ENCODE measurements around the gene HAT1. TPM values are rescaled to one million over a fixed set of nuclear protein-coding genes. Genes with fewer than 3 reads are reported as not detected.

Gene HAT1
- total RNA-seq, 1 donor = 31.1 TPM

DNA sequence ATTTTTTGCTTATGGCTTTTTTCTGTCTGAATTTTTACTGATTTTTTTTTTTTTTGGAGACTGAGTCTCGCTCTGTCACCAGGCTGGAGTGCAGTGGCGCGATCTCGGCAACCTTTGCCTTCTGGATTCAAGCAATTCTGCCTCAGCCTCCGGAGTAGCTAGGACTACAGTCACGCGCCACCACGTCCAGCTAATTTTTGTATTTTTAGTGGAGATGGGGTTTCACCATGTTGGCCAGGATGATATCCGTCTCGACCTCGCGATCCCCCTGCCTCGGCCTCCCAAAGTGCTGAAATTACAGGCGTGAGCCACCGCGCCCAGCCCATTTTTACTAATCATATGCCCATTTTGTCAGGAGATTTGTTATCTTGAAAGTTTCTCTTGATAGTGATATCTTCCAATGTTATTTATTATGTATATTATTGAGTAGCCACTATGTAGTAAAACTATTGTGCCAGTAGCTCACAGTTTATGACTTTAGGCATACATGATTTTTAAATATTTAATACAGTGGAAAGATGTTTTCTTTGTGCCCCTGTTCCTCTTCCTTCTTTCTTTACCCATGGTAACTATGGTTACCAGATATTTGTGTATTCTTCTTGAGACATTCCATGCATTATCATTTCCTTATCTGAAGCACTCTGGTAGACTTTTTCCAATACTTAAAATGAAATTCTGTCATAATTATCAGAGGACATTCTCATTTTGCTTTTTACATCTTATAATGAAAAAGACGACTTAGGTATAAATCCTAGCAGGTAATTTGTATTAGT, 2.1 kb downstream of the HAT1 start:
- Histone ChIP-seq H3K27me3 (ENCODE audit: insufficient read depth, low read length) (no peaks in the 10 kb centered on the region), H3K4me1 (ENCODE audit: insufficient read depth, low read length) (peaks cover 13% of the 10 kb centered on the region), H3K27ac (ENCODE audit: low read depth, low read length) (peak overlapping the region; percentile 88), H2AFZ (ENCODE audit: low read length) (no peak overlapping the region), H3K9me3 (ENCODE audit: low read depth, low read length) (no peaks in the 10 kb centered on the region), H3K79me2 (ENCODE audit: insufficient read depth, low read length) (peaks cover 60% of the 10 kb centered on the region), H3K36me3 (ENCODE audit: insufficient read depth, low read length) (peaks cover 6% of the 10 kb centered on the region), H3K4me2 (ENCODE audit: insufficient read depth, low read length) (peak overlapping the region; percentile 76), H3K4me3 (ENCODE audit: insufficient read depth, low read length) (no peak overlapping the region), H4K20me1 (ENCODE audit: insufficient read depth, low read length) (no peaks in the 10 kb centered on the region)
- no peak for DNase-seq (ENCODE audit: insufficient read length, low spot score, missing footprints)
- no peak for TF ChIP-seq CTCF (IDR thresholded peaks at IDR 0.05; ENCODE audit: extremely low read depth, low read depth, low read length)

GRCh38 chr2:171930385-171930784, 8.1 kb downstream of the HAT1 start:
- peaks cover 6% of the 10 kb centered on the region for H3K36me3 ChIP-seq (ENCODE audit: insufficient read depth, low read length)
- H4K20me1 ChIP-seq (ENCODE audit: insufficient read depth, low read length) = no peaks in the 10 kb centered on the region
- H3K4me2 ChIP-seq (ENCODE audit: insufficient read depth, low read length) = no peak overlapping the region
- no peak overlapping the region for H2AFZ ChIP-seq (ENCODE audit: low read length)
- no peak for DNase-seq (ENCODE audit: insufficient read length, low spot score, missing footprints)
- no peak overlapping the region for H3K27ac ChIP-seq (ENCODE audit: low read depth, low read length)
- H3K4me1 ChIP-seq (ENCODE audit: insufficient read depth, low read length) = no peaks in the 10 kb centered on the region
- no peaks in the 10 kb centered on the region for H3K9me3 ChIP-seq (ENCODE audit: low read depth, low read length)
- H3K79me2 ChIP-seq (ENCODE audit: insufficient read depth, low read length) = peaks cover 93% of the 10 kb centered on the region
- H3K27me3 ChIP-seq (ENCODE audit: insufficient read depth, low read length) = no peaks in the 10 kb centered on the region
- no peak overlapping the region for H3K4me3 ChIP-seq (ENCODE audit: insufficient read depth, low read length)
- no peak for TF ChIP-seq CTCF (IDR thresholded peaks at IDR 0.05; ENCODE audit: extremely low read depth, low read depth, low read length)

- Histone ChIP-seq H3K79me2 (ENCODE audit: insufficient read depth, low read length) (peaks cover 89% of the 10 kb centered on the region), H3K4me1 (ENCODE audit: insufficient read depth, low read length) (peaks cover 2% of the 10 kb centered on the region), H3K4me2 (ENCODE audit: insufficient read depth, low read length) (no peak overlapping the region), H4K20me1 (ENCODE audit: insufficient read depth, low read length) (peaks cover 7% of the 10 kb centered on the region), H3K9me3 (ENCODE audit: low read depth, low read length) (no peaks in the 10 kb centered on the region), H3K36me3 (ENCODE audit: insufficient read depth, low read length) (no peaks in the 10 kb centered on the region), H3K27me3 (ENCODE audit: insufficient read depth, low read length) (no peaks in the 10 kb centered on the region), H3K4me3 (ENCODE audit: insufficient read depth, low read length) (no peak overlapping the region), H2AFZ (ENCODE audit: low read length) (no peak overlapping the region), H3K27ac (ENCODE audit: low read depth, low read length) (no peak overlapping the region)
- no peak for DNase-seq (ENCODE audit: insufficient read length, low spot score, missing footprints)
- TF ChIP-seq CTCF (IDR thresholded peaks at IDR 0.05; ENCODE audit: extremely low read depth, low read depth, low read length) = no peak
Observed at GRCh38 chr2:171939058-171939742, 16.9 kb downstream of the HAT1 start.

DNA sequence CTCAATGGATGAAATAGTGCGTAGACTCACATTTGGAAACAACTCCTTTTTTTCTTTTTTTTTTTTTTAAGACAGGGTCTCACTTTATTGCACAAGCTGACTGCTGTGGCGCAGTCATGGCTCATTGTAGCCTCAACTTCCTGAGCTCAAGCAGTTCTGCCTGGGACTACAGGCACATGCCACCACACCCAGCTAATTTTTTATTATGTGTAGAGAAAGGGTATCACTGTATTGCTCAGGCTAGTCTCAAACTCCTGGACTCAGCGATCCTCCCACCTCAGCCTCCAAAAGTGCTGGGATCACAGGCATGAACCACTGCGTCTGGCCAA, 17.4 kb downstream of the HAT1 start:
- H3K27ac ChIP-seq (ENCODE audit: low read depth, low read length) = no peak overlapping the region
- TF ChIP-seq CTCF (IDR thresholded peaks at IDR 0.05; ENCODE audit: extremely low read depth, low read depth, low read length) = no peak
- H3K79me2 ChIP-seq (ENCODE audit: insufficient read depth, low read length) = peaks cover 89% of the 10 kb centered on the region
- no peak for DNase-seq (ENCODE audit: insufficient read length, low spot score, missing footprints)
- H3K4me3 ChIP-seq (ENCODE audit: insufficient read depth, low read length) = no peak overlapping the region
- no peaks in the 10 kb centered on the region for H3K9me3 ChIP-seq (ENCODE audit: low read depth, low read length)
- no peaks in the 10 kb centered on the region for H3K27me3 ChIP-seq (ENCODE audit: insufficient read depth, low read length)
- no peak overlapping the region for H2AFZ ChIP-seq (ENCODE audit: low read length)
- H3K36me3 ChIP-seq (ENCODE audit: insufficient read depth, low read length) = no peaks in the 10 kb centered on the region
- H4K20me1 ChIP-seq (ENCODE audit: insufficient read depth, low read length) = peaks cover 7% of the 10 kb centered on the region
- H3K4me1 ChIP-seq (ENCODE audit: insufficient read depth, low read length) = peaks cover 2% of the 10 kb centered on the region
- no peak overlapping the region for H3K4me2 ChIP-seq (ENCODE audit: insufficient read depth, low read length)
